GM12878 (cell line): ENCODE data around the gene MT1H. TPM values are rescaled to one million over a fixed set of nuclear protein-coding genes. Genes with fewer than 3 reads are reported as not detected.

Experiments used
- ATAC-seq: fragments of 200-7000 bp; cut with Tn5 transposase; 3 replicates; pipeline ENCODE4 v1.9.1; 2020; ENCODE audit warnings: mild to moderate bottlenecking, moderate library complexity
- BruUV-seq: library from RNA; stranded (reverse); fragments of 400-500 nt; replicated peaks from 2 replicates; lab custom pipeline; 2021; lab: Mats Ljungman, UMichigan
- CTCF ChIA-PET: fragments of 300-600 bp; sonication (Branson Sonifier 250); formaldehyde crosslinking; extraction: SDS; loops from one replicate; lab custom pipeline; 2021; ENCODE audit warnings: inconsistent platforms; lab: Yijun Ruan, JAX
- POLR2A ChIA-PET: fragments of 350-600 bp; formaldehyde crosslinking; extraction: SDS; loops from one replicate; lab custom pipeline; 2021; ENCODE audit warnings: inconsistent platforms; lab: Charles Lee
- RAD21 ChIA-PET: fragments of 300-600 bp; sonication (Branson Sonifier 250); formaldehyde crosslinking; loops from one replicate; lab custom pipeline; 2023; ENCODE audit warnings: antibody characterized with exemption; ENCODE audit not compliant: unreplicated experiment; lab: Charles Lee
- SMC1A ChIA-PET: fragments of 300-600 bp; sonication (Branson Sonifier 250); formaldehyde crosslinking; loops from one replicate; lab custom pipeline; 2023; ENCODE audit not compliant: unreplicated experiment, uncharacterized antibody; lab: Charles Lee
- DNase-seq: peaks from one replicate; pipeline ENCODE4 v3.0.0-alpha.2; 2011; ENCODE audit warnings: low read depth, low spot score
- FAIRE-seq: peaks from 3 replicates; lab custom pipeline; 2011; peaks lifted over from hg19 to GRCh38; lab: Jason Lieb, UNC
- H2AFZ ChIP-seq: 2 replicates; pipeline ENCODE4 v1.6.0; 2011; ENCODE audit warnings: low read depth, low read length, control low read depth; ENCODE audit not compliant: control insufficient read depth
- H3K27ac ChIP-seq: 2 replicates; pipeline ENCODE4 v1.5.1; 2011; ENCODE audit warnings: control low read depth; ENCODE audit not compliant: control insufficient read depth, insufficient read depth
- H3K27me3 ChIP-seq, 2 experiments: replicated peaks in 1 of 2; 2 replicates each; pipeline versions ENCODE4 v1.6.0 to v1.6.1; 2011; ENCODE audit warnings: low read length in 1 of 2; ENCODE audit not compliant: control insufficient read depth in 2 of 2, insufficient read depth in 2 of 2
- H3K36me3 ChIP-seq, 2 experiments: 2 replicates each; pipeline ENCODE4 v1.5.1; 2011; ENCODE audit warnings: low read length in 1 of 2; ENCODE audit not compliant: control insufficient read depth in 2 of 2, insufficient read depth in 2 of 2
- H3K4me1 ChIP-seq: 2 replicates; pipeline ENCODE4 v1.6.1; 2011; ENCODE audit warnings: mild to moderate bottlenecking, low read length, moderate library complexity, mixed read lengths; ENCODE audit not compliant: control insufficient read depth, insufficient read depth
- H3K4me2 ChIP-seq: 2 replicates; pipeline ENCODE4 v1.6.0; 2011; ENCODE audit warnings: control low read depth; ENCODE audit not compliant: control insufficient read depth, insufficient read depth
- H3K4me3 ChIP-seq: fragments of 200-600 bp; sonication (generic); 2 replicates; pipeline ENCODE4 v1.5.1; 2016
- H3K79me2 ChIP-seq: 2 replicates; pipeline ENCODE4 v1.6.0; 2011; ENCODE audit warnings: low read length; ENCODE audit not compliant: control insufficient read depth, insufficient read depth
- H3K9ac ChIP-seq: 2 replicates; pipeline ENCODE4 v1.8.0; 2011; ENCODE audit warnings: low read length, control low read depth, mixed read lengths; ENCODE audit not compliant: control insufficient read depth, insufficient read depth
- H3K9me3 ChIP-seq: replicated peaks from 3 replicates; pipeline ENCODE4 v1.5.1; 2011; ENCODE audit warnings: mild to moderate bottlenecking, low read length; ENCODE audit not compliant: control insufficient read depth, insufficient read depth
- H4K20me1 ChIP-seq: 2 replicates; pipeline ENCODE4 v1.6.0; 2011; ENCODE audit not compliant: control insufficient read depth, insufficient read depth
- BACH1 ChIP-seq: fragments of 450-650 bp; IDR thresholded peaks from 2 replicates; pipeline ENCODE4 v1.6.1; 2017; ENCODE audit warnings: mild to moderate bottlenecking, borderline replicate concordance
- E4F1 ChIP-seq: fragments of 450-650 bp; IDR thresholded peaks from 2 replicates; pipeline ENCODE4 v1.6.1; 2018; ENCODE audit warnings: borderline replicate concordance, mild to moderate bottlenecking; ENCODE audit not compliant: partially characterized antibody
- EED ChIP-seq: sonication (generic); IDR thresholded peaks from 2 replicates; pipeline ENCODE4 v1.6.1; 2016; ENCODE audit warnings: antibody characterized with exemption, low read depth
- ESRRA ChIP-seq: IDR thresholded peaks from 2 replicates; pipeline ENCODE4 v1.6.1; 2012; ENCODE audit warnings: mild to moderate bottlenecking, low read length, improper control_type of control experiment
- JUND ChIP-seq: IDR thresholded peaks from 2 replicates; pipeline ENCODE4 v1.6.1; 2012; ENCODE audit warnings: low read depth, mild to moderate bottlenecking, low read length, improper control_type of control experiment, moderate library complexity
- RELB ChIP-seq: fragments of 450-650 bp; IDR thresholded peaks from 2 replicates; pipeline ENCODE4 v1.6.1; 2017; ENCODE audit warnings: low read depth, mild to moderate bottlenecking, moderate library complexity
- TAF1 ChIP-seq: IDR thresholded peaks from 2 replicates; pipeline ENCODE4 v1.6.1; 2011; ENCODE audit warnings: mild to moderate bottlenecking, low read depth, low read length, borderline replicate concordance
- WGBS: methylation state at CpG from one replicate; pipeline ENCODE4 v1.1.6; 2016; ENCODE audit warnings: low lambda C conversion rate; ENCODE audit not compliant: insufficient replicate concordance, insufficient coverage; ENCODE audit errors: missing lambda C conversion rate; 5-methylcytosine and 5-hydroxymethylcytosine counted together
- in situ Hi-C: fragments of 300-500 bp; cut with MboI; formaldehyde crosslinking; loops from 9 replicates; pipeline ENCODE4 v1.14.3; 2018; ENCODE audit warnings: mixed read lengths
- intact Hi-C: fragments of 100-400 bp; cut with micrococcal nuclease; formaldehyde crosslinking; loops from one replicate; pipeline ENCODE4 v1.14.2; 2022; ENCODE audit not compliant: unreplicated experiment
- polyA plus RNA-seq, 11 experiments: library from polyadenylated mRNA; depleted of rRNA in 4 of 11; unstranded in 6 of 11; stranded (reverse) in 5 of 11; fragments of >200 nt; fragmentation: Nextera tagmentation in 4 of 11; fragmentation: Illumina TruSeq in 1 of 11; extraction: Ambion mirVana in 4 of 11; extraction: Trizol in 1 of 11; gene quantifications; 1 replicate in 1 of 11; 2 replicates in 10 of 11; pipeline versions ENCODE4 v1.2.1 to v1.2.3, GENCODE V29; 2011 to 2016; ENCODE audit warnings: inconsistent platforms in 2 of 11, missing spikeins in 2 of 11, low read depth in 1 of 11
- total RNA-seq, 4 experiments: library from RNA; depleted of rRNA in 3 of 4; stranded (reverse); fragments of >200 nt in 3 of 4; fragmentation: Illumina TruSeq in 1 of 4; extraction: Trizol in 1 of 4; gene quantifications; 2 replicates each; pipeline versions ENCODE4 v1.2.1 to v1.2.3, GENCODE V29; 2013 to 2021
- TF ChIP-seq, protein P1 (sequence below): IDR thresholded peaks from 2 replicates; pipeline ENCODE4 v1.6.1; 2012; ENCODE audit warnings: mild to moderate bottlenecking, low read depth, low read length

MT1H gene
- total and polyA plus RNA-seq, 10 of the 15 experiments (the other 5 are each of a cell fraction or from before 2014, with no cell fraction given): 0.40 to 6.0 (median 1.1) TPM; not detected in 2

GRCh38 chr16:56631197-56631596 lies 38.4 kb upstream of the MT1H start:
- Histone ChIP-seq H3K27me3 (peaks cover 11 to 18% of the 10 kb centered on the region in 2 experiments), H3K4me2 (no peak overlapping the region), H3K4me1 (peaks cover 15% of the 10 kb centered on the region), H3K9ac (no peak overlapping the region), H3K27ac (no peak overlapping the region), H3K4me3 (no peak overlapping the region), H3K9me3 (no peaks in the 10 kb centered on the region), H4K20me1 (no peaks in the 10 kb centered on the region), H3K36me3 (no peaks in the 10 kb centered on the region), H3K79me2 (no peaks in the 10 kb centered on the region), H2AFZ (no peak overlapping the region)
- TF ChIP-seq, protein P1, sequence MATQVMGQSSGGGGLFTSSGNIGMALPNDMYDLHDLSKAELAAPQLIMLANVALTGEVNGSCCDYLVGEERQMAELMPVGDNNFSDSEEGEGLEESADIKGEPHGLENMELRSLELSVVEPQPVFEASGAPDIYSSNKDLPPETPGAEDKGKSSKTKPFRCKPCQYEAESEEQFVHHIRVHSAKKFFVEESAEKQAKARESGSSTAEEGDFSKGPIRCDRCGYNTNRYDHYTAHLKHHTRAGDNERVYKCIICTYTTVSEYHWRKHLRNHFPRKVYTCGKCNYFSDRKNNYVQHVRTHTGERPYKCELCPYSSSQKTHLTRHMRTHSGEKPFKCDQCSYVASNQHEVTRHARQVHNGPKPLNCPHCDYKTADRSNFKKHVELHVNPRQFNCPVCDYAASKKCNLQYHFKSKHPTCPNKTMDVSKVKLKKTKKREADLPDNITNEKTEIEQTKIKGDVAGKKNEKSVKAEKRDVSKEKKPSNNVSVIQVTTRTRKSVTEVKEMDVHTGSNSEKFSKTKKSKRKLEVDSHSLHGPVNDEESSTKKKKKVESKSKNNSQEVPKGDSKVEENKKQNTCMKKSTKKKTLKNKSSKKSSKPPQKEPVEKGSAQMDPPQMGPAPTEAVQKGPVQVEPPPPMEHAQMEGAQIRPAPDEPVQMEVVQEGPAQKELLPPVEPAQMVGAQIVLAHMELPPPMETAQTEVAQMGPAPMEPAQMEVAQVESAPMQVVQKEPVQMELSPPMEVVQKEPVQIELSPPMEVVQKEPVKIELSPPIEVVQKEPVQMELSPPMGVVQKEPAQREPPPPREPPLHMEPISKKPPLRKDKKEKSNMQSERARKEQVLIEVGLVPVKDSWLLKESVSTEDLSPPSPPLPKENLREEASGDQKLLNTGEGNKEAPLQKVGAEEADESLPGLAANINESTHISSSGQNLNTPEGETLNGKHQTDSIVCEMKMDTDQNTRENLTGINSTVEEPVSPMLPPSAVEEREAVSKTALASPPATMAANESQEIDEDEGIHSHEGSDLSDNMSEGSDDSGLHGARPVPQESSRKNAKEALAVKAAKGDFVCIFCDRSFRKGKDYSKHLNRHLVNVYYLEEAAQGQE: no peak
- TF ChIP-seq EED (no peak), ESRRA (no peak), RELB (no peak), TAF1 (no peak), E4F1 (no peak), BACH1 (no peak), JUND (no peak)
- ChIA-PET RAD21 (interaction anchor here (1.2 to 2.9 kb wide), 3 partner anchors 21 to 70 kb away, joined by 3 to 23 read pairs (median 11); partner anchors contain the start of gene MT2A), CTCF (interaction anchor here (1.2 to 3.1 kb wide), 3 partner anchors 30 to 158 kb away, joined by 4 to 14 read pairs (median 13); no protein-coding TSS in a partner anchor), SMC1A (interaction anchor here (1.0 to 2.4 kb wide), 4 partner anchors 20 to 71 kb away, joined by 3 to 27 read pairs (median 5); no protein-coding TSS in a partner anchor), POLR2A (interaction anchor here (1.2 to 1.9 kb wide), 2 partner anchors 23 to 98 kb away, joined by 3 to 6 read pairs; partner anchors contain the start of gene MT2A)
- intact Hi-C loops (no loop called here), in situ Hi-C loops (no loop called here)
- FAIRE-seq (no peak), DNase-seq (no peak), ATAC-seq (no peak)
- BruUV-seq: no TSS peak
- 69% methylated on average over 10 of the region's 10 CpGs for WGBS
